NCI-H774 (cell line): ENCODE data around the gene MYCBPAP.
A peak's percentile ranks its signal among the peaks of the same experiment; 100 is the strongest.
"Not testable (repeated sequence)": the region's sequence is repeated elsewhere in the genome, so short reads cannot be mapped to it uniquely, and the experiment has no call there.

Source experiments
- DNase-seq: peaks from one replicate; lab custom pipeline; 2025; lab: John Stamatoyannopoulos, UW

MYCBPAP gene

GRCh38 chr17:50471009-50471905, 37.0 kb upstream of the MYCBPAP start:
- no peak for DNase-seq

DNA sequence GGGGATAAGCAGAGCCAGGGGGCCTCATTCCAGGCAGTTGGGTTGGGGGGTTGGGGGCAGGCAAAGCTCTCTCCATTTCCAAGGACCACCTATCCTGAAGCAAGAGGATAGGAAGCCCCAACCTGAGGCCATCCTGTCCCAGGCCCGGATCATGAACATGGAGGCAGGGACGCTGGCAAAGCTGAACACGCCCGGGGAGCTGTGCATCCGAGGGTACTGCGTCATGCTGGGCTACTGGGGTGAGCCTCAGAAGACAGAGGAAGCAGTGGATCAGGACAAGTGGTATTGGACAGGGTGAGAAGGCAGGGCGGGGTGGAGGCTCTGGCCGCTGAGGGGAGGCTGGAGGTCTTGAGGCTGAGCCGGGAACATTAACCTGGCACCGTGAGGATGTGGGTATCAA, 36.0 kb upstream of the MYCBPAP start:
- no peak for DNase-seq

GRCh38 chr17:50472761-50473161, 35.5 kb upstream of the MYCBPAP start:
- DNase-seq = not testable (repeated sequence)

DNA sequence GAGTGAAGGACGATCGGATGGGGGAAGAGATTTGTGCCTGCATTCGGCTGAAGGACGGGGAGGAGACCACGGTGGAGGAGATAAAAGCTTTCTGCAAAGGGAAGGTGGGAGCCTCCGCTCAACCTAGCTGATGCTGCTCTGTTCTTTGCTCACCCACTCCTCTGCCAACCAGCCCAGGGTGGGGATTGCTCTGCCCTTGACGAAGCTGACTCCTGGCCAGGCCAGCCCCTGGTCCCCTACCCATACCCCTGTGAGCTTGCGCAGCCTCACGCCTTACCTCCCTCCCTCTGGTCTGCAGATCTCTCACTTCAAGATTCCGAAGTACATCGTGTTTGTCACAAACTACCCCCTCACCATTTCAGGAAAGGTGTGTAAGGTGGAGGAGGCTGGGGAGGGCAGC, 34.3 kb upstream of the MYCBPAP start:
- DNase-seq = no peak

DNA sequence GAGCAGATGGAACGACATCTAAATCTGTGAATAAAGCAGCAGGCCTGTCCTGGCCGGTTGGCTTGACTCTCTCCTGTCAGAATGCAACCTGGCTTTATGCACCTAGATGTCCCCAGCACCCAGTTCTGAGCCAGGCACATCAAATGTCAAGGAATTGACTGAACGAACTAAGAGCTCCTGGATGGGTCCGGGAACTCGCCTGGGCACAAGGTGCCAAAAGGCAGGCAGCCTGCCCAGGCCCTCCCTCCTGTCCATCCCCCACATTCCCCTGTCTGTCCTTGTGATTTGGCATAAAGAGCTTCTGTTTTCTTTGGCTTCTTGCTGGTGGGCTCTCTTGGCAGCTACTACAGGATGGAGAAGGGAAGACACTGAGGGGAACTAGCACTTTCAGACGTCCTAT, 33.7 kb upstream of the MYCBPAP start:
- DNase-seq = no peak

GRCh38 chr17:50475362-50475761, 32.9 kb upstream of the MYCBPAP start:
- no peak for DNase-seq

DNA sequence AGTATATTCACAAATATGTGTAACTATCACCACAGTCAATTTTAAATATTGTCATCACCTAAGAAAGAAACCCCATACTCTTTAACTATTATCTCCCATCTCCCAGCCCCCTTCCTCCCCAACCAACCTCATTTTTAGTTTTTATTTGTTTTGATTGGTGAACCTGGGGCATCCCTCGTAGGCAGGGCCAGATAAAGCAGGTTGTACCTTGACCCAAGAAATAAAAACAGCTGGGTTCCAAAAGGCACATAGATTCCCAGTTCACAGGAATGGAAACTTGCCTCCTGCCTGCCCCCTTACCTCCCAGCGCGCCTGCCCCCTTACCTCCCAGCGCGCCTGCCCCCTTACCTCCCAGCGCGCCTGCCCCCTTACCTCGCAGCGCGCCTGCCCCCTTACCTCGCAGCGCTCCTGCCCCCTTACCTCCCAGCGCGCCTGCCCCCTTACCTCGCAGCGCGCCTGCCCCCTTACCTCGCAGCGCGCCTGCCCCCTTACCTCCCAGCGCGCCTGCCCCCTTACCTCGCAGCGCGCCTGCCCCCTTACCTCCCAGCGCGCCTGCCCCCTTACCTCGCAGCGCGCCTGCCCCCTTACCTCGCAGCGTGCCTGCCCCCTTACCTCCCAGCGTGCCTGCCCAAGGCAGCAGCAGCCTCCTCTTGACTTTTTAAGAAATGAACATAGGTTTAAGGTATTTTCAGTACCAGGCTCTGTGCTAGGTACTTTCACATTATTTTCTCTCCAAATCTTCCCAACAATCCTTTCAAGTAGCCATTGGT, 32.3 kb upstream of the MYCBPAP start:
- not testable (repeated sequence) for DNase-seq

- DNase-seq = no peak
These were observed 31.5 kb upstream of the MYCBPAP start for GRCh38 chr17:50476545-50477315.

DNA sequence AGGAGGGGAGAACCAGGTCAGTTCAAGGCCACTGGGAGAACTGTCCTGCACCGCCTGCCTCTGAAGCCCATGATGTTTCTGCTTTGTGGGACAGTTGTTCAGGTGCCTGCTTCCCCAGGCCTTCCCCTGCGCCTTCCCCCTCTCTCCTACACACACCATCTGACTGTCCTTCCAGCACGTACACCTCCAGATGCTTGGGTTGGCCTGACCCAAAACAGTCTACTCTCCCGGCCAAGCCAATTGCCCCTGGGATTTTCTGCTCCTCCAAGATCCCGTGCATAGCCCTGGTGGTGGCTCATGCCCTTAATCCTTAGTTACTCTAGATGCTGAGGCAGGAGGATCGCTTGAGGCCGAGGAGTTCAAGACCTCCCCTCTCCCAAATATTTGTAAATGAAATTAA, 30.3 kb upstream of the MYCBPAP start:
- DNase-seq = no peak

DNA sequence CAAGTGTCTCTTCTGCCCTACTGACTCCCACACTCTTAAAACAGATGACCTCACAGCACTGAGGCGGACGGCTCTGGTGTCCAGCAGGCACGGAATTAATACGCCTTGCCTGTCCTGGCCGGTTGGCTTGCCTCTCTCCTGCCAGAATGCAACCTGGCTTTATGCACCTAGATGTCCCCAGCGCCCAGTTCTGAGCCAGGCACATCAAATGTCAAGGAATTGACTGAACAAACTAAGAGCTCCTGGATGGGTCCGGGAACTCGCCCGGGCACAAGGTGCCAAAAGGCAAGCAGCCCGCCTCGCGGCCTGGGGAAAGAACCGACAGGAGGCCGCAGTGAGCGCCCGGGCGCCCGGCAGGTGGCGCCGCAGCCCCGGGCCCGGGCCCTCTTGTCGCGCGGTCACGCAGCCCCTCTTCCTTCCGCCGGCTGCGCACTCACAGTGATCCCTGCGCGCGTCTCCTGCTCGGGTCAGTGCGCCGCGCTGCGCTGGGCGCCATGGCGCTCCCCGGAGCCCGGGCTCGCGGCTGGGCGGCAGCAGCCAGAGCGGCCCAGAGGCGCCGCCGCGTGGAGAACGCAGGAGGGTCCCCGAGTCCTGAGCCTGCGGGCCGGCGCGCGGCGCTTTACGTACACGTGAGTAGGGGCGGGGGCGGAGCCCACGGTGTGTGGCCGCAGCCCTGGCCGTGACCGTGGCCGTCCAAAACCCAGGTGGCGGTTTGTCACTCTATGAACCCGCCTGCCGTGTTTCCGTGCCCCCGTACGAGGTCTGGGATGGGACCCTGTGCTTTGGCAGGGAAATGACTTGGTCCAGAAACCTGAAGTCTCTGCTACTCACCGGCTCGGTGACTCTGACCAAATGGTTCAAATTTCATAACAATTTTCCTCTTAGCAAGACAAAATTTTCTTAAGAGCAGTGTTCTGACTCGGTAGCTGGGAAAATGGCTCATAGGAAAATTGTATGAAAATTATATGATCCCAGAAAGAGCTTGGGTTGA, 29.6 kb upstream of the MYCBPAP start, which contains the start of gene RSAD1:
Gene RSAD1, plus strand, starts transcription at position 470 of the 991 bp plus-strand sequence. Its CDS starts 25 bp downstream, at position 495.
- peak; percentile 92 for DNase-seq

- DNase-seq = peak; percentile 74
These were observed 28.6 kb upstream of the MYCBPAP start for GRCh38 chr17:50479522-50480141.

DNA sequence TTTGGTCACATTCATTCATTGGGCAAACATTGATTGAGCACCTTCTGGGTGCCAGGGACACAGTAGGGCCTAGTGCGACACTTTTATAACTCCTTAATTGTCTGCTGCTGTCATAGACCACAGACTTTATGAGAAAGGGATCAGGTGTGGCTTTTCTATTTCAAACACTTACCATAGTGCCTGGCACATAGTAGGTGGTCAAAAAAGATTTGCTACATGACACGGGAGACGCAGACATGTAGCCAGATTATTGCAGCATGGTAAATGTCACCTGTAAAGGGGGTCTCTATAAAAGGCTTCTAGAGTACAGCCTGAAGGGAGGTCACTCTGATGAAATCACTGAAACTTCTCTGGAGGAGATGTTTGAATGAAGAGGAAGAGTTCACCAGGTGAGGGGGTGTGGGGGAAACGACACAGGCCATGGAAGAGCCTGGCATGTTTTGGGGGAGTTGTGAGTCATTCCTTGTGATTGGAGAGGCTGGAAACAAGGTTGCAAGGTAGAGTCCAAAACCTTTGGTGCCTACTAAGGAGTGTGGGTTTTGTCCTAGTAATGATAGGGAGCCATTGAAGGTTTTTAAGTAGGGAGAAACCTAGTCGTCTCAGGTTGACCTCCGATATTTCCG, 28.0 kb upstream of the MYCBPAP start:
- no peak for DNase-seq

DNA sequence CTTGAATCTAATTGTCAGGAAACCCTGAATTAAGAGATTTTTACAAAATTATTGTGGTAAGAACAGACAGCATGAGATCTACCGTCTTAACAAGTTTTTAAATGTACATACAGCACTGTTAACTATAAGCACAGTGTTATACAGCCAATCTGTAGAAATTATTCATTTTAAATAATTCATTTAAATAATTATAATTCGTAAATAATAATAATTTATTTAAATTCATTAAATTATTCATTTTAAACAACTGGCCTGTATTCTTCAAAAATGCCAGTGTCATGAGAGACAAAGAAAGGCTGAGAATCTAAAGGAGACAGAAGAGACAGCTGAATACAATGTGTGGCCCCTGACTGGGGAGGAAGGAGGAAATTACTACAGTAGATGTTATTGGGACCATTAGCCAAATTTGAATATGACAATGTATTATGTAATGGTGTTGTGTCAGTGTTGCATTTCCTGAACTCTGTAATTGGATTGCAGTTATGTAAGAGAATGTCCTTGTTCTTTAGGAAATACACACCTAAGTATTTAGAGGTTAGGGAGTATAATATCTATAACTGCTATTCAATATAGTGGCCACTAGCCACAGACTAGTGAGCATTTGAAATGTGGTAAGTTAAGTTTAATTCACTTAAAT, 27.3 kb upstream of the MYCBPAP start:
- DNase-seq = no peak

GRCh38 chr17:50481648-50482047, 26.6 kb upstream of the MYCBPAP start:
- DNase-seq = no peak

DNA sequence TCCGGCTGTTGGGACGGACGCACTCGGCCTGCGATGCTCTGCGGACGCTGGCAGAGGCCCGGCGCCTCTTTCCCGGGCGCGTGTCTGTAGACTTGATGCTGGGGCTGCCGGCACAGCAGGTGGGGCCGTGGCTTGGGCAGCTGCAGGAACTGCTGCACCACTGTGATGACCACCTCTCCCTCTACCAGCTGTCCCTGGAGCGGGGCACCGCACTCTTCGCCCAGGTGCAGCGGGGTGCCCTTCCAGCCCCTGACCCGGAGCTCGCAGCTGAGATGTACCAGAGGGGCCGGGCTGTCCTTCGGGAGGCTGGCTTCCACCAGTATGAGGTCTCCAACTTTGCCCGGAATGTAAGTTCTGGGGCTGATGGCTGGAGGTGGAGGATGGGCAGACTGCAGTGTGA, 26.1 kb upstream of the MYCBPAP start:
- DNase-seq = no peak

DNA sequence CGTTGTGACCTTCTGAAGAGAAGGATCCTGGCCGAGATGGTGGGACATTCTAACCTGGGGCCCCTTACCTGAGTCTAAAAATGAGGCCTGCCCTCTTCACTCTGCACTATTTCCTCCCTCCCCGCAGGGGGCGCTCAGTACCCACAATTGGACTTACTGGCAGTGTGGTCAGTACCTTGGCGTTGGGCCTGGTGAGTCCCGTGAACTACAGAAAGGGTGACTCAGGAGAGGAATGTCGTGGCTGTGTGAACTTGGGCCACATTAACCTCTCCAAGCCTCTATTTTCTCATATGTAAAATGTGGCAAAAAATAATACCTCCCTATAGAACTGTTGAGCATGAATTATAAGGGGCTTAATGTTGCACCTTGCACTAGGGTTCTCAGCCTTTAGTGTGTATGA, 25.7 kb upstream of the MYCBPAP start:
- peak; percentile 84 for DNase-seq

- DNase-seq = no peak
These were observed 25.0 kb upstream of the MYCBPAP start for GRCh38 chr17:50483266-50483665.

DNA sequence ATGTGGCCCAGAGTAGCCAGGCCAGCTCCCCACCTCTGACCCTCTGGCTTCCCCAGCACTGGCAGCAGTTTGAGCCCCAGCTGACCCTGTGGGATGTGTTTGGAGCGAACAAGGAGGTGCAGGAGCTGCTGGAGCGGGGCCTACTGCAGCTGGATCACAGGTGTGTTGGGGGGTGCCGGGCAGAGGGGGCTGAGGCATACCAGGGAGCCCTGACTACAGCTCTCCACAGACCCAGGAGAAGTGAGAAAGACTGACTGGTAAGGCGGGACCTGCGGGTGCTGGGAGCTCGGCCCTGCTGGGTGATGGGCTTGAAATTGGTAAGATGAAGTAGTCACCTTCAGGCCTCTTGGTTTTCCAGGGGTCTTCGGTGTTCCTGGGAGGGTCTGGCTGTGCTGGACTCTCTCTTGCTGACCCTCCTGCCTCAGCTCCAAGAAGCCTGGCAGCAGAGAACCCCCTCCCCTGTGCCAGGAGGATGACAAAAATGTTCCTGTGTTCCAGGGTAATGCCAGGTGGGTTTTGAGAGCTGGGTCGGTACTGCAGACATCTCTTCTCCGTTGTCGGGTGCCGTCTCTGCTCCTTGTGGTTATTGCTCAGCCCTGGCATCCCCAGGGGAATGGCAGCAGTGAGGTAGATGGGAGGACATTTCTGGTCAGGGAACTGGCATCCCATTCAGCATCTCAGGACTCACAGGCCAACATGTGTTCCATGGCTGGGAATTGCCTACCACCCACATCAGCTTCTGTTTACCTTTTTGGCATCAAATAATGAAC, 23.7 kb upstream of the MYCBPAP start:
- DNase-seq = no peak
